ENCODE measurements around the gene LAMP5.

LAMP5 gene

GRCh38 chr20:9499126-9499899, 15.1 kb upstream of the LAMP5 start:
- DNase-seq, result no peak
- intact Hi-C loops (cut with DNase I), result no loop called here

GRCh38 chr20:9500121-9500520, 14.3 kb upstream of the LAMP5 start:
- DNase-seq, result peak in 1 of 10 donors; percentile 84
- intact Hi-C loops (cut with DNase I), result no loop called here

DNA sequence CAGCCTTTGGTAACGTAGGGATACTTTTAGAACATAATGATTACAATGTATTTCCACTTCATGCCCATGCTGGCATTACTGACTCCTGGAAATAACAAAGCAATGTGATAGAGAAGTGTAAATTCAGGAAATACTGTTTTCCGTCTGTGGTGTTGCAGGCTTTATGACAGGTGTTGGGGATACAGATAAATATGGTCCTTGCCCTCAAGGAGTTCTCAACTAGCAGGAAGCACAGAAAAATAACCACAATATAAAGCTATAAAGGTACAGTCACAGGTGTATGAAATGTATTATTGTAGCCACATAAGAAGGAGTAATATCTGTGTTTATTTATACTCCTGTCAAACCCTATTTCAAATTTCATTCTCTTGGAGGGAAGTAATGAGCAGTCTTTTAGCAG, 12.9 kb upstream of the LAMP5 start:
- intact Hi-C loops (cut with DNase I), result no loop called here

GRCh38 chr20:9503526-9504245, 10.7 kb upstream of the LAMP5 start:
- intact Hi-C loops (cut with DNase I), result no loop called here
- peak in 1 of 10 donors; percentile 27 for DNase-seq

More for the DNA sequence above, 12.9 kb upstream of the LAMP5 start:
- no peak for DNase-seq

DNA sequence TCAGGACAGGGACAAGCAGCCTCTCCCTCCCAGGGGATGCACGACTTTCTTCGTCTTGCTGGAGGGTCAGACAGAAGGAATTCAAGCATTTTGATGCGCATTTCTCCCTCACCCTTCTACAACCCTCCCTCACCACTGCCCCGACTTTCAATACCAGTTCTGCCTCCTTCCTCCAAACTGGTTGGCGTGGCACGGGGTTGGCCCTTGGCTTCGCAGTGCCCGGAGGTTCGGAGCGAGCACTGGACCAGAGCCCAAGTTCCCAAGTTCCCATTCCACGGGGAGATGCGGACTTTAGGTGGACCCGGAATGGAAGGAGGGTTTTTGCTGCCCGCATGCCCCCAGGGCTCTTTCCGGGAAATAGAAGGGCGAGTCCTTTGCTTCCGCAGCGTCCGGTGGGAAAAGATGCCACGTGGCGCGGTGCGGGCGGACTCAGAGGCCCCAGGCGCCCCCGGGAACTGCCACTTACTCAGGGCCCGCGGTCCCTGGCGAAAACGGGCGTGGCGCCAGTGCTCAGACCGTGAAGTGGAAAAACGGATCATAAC, 8.0 kb upstream of the LAMP5 start:
- DNase-seq, result peak in 3 of 10 donors; percentile 15 to 81 (median 68)
- intact Hi-C loops (cut with DNase I), result no loop called here

GRCh38 chr20:9506964-9507369, 7.4 kb upstream of the LAMP5 start:
- intact Hi-C loops (cut with DNase I), result no loop called here
- peak in 5 of 10 donors; percentile 9 to 88 (median 78) for DNase-seq

GRCh38 chr20:9507544-9508239, 6.7 kb upstream of the LAMP5 start:
- intact Hi-C loops (cut with DNase I), result no loop called here
- DNase-seq, result peak in 1 of 10 donors; percentile 43

DNA sequence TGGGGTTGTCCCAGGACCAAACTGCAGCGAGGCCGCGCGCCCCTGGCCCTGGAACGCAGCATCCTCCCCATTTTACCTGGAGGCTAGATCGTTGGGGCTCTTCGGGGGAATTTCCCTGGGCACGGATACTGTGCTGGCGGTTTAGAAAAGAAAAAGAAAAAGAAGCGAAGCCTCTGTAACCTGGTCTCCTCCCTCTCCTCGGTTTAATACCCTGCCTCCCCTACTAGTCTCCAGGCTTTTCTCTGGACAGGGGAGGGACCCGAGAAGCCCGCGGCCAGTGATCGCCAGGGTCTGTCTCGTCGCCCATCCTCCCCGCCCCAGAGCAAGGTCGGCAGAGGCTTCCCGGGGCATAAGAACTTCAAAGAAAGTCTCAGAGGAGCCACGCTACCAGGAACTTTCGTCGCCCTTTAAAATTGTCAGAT, 6.1 kb upstream of the LAMP5 start:
- no peak for DNase-seq
- intact Hi-C loops (cut with DNase I), result no loop called here

GRCh38 chr20:9508696-9509178, 5.7 kb upstream of the LAMP5 start:
- peak in 2 of 10 donors; percentile 72 to 82 for DNase-seq
- intact Hi-C loops (cut with DNase I), result no loop called here

GRCh38 chr20:9509246-9509645, 5.1 kb upstream of the LAMP5 start:
- DNase-seq, result no peak
- intact Hi-C loops (cut with DNase I), result no loop called here

DNA sequence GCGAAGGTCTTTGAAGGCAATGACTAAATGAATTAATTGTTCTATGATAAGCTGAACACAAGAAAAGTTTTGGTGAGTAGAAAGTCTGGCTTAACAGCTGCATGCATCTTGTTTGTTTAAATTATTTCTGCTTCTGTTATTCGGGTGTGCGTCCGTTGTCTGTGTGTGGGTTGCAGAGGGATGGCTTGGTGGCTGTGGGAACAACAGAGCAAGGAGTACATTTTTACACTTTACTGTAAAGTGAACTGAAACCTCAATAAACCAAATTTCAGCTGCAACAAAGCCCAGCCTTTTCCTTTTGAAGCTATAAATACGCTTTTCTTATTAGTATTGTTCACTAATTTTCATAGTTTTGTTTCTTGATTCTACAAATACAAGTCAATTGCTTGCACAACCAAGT, 3.5 kb upstream of the LAMP5 start:
- intact Hi-C loops (cut with DNase I), result no loop called here
- DNase-seq, result no peak

DNA sequence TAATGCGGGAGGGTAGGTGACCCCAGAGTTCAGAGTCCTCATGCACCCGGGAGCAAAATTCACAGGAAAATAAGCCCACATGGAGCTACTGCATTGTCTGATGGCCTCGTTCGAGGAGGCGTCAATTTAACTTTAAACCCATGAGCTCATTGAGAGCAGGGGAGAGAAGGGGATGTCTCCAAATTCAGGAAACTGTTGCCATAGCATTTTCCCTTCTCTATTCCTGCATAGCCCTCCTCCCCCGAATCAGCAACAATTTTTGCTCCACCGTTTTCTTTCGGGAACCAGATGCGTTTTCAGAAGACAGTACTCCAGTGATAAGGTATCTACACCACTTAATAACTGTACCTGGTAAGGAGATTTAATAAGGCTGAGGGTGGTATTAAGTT, 324 bp upstream of the LAMP5 start:
- no peak for DNase-seq
- intact Hi-C loops (cut with DNase I), result no loop called here

DNA sequence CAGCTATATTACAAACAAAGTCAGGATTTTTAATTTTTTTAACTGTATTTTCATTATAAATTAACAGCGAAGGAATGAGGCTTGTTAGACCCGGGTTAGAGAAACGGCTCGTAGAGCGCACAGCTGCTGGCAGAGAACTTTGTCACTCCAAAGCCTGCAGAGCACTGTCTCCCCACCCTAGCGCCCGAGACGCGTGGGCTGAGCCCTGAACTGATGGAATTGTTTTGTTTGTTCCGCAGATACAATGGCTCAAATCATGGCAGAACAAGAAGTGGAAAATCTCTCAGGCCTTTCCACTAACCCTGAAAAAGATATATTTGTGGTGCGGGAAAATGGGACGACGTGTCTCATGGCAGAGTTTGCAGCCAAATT, 810 bp downstream of the LAMP5 start:
- peak in 1 of 10 donors; percentile 83 for DNase-seq
- intact Hi-C loops (cut with DNase I), result no loop called here

GRCh38 chr20:9515741-9516233, 1.4 kb downstream of the LAMP5 start:
- DNase-seq, result peak in 4 of 10 donors; percentile 9 to 82 (median 78)

DNA sequence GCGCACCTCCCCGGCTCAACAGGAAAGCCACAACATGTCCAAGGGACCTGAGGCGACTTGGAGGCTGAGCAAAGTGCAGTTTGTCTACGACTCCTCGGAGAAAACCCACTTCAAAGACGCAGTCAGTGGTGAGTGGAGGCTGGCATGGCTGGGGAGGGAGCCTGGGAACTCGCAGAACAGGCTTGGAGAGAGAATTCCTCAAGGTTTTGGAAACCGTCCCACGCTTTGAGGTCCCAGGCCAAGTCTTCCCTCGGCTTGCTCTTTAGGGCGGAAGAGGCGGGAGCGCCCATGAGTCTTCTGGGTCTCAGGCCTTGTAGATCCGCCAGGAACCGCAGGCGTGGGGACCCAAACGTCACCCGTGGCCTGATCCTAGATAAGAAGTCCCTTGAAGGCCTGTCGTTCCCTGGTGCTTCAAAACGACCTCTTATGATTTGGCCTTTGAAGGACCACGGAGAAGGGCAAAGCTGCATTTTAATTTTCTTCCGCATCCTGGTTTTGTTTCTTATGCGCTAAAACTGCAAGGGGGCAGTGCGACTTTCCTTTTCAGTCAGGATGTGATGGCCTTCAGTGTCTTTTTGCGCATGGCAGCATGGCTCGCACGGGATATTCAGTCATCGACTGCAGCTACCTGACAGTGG, 2.0 kb downstream of the LAMP5 start:
- DNase-seq, result peak in 3 of 10 donors; percentile 14 to 84 (median 79)
- intact Hi-C loops (cut with DNase I), result no loop called here

More at GRCh38 chr20:9515741-9516233, 1.4 kb downstream of the LAMP5 start:
- intact Hi-C loops (cut with DNase I), result no loop called here

DNA sequence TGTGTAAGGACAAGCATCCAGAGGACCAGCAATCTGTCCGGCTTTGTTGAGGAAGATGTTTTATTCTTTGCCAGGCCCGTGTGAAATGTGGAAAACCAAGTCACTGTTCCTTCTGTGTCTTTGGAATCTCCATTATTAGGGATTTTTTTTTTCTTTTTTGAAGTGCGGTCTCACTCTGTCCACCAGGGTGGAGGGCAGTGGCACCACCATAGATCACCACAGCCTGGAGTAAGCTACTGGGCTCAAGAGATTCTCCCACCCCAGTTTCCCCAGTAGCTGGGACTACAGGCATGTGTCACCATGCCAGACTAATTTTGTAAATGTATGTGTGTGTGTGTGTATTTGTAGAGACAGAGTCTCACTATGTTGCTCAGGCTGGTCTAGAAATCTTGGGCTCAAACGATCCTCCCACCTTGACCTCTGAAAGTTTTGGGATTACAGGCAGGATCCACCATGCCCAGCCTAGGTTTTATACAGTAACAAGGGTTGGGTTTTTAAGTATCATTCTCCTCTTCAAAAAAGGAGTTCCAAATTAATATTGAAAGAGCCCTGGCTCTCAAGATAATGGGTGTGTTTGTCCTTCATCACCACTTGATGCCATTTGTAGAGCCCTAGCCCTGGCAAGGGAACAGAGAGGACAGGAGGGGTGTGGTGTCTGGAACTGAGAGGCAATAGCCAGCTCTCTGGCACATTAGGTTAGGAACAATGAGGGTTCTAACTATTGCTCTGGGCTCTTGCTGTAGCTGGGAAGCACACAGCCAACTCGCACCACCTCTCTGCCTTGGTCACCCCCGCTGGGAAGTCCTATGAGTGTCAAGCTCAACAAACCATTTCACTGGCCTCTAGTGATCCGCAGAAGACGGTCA, 3.1 kb downstream of the LAMP5 start:
- peak in 1 of 10 donors; percentile 70 for DNase-seq

GRCh38 chr20:9518576-9519175, 4.3 kb downstream of the LAMP5 start:
- intact Hi-C loops (cut with DNase I), result no loop called here
- no peak for DNase-seq

More for the DNA sequence above, 3.1 kb downstream of the LAMP5 start:
- intact Hi-C loops (cut with DNase I), result no loop called here

- DNase-seq, result no peak
- intact Hi-C loops (cut with DNase I), result no loop called here
Observed at GRCh38 chr20:9520086-9520485, 5.7 kb downstream of the LAMP5 start.

GRCh38 chr20:9523636-9524035, 9.2 kb downstream of the LAMP5 start:
- intact Hi-C loops (cut with DNase I), result no loop called here

More at GRCh38 chr20:9523636-9524035, 9.2 kb downstream of the LAMP5 start:
- no peak for DNase-seq

All from posterior cingulate gyrus (tissue), 11 donors.